H1 (cell line): Measurements from ENCODE around the gene KCNC1. TPM values are rescaled to one million over a fixed set of nuclear protein-coding genes. Genes with fewer than 3 reads are reported as not detected.

Experiments used
- BCL11A ChIP-seq, 2 experiments: IDR thresholded peaks; one replicate each; pipeline ENCODE4 v1.6.1; 2011; ENCODE audit warnings: low read depth in 2 of 2, low read length in 2 of 2, mild to moderate bottlenecking in 2 of 2
- CBX8 ChIP-seq: fragments of 300-800, 300-1000 bp; sonication (generic); IDR thresholded peaks from 2 replicates; pipeline ENCODE4 v1.7.1; 2016; ENCODE audit warnings: low read depth, low read length, borderline replicate concordance
- EP300 ChIP-seq, 2 experiments: IDR thresholded peaks; 1 replicate in 1 of 2; 2 replicates in 1 of 2; pipeline ENCODE4 v1.6.1; 2011 to 2012; ENCODE audit warnings: low read depth in 2 of 2, low read length in 2 of 2, mild to moderate bottlenecking in 2 of 2, borderline replicate concordance in 1 of 2, inconsistent platforms in 1 of 2, moderate library complexity in 1 of 2
- RXRA ChIP-seq: IDR thresholded peaks from 2 replicates; pipeline ENCODE4 v1.6.1; 2011; ENCODE audit warnings: low read depth, mild to moderate bottlenecking, low read length, moderate library complexity; ENCODE audit not compliant: insufficient read depth
- polyA plus RNA-seq, 7 experiments: library from polyadenylated mRNA; depleted of rRNA in 3 of 7; stranded (reverse) in 5 of 7; unstranded in 2 of 7; fragments of >200 nt in 5 of 7; fragments of 200-250 nt in 2 of 7; gene quantifications; 1 replicate in 5 of 7; 2 replicates in 1 of 7; 4 replicates in 1 of 7; pipeline versions ENCODE4 v1.2.1 to v1.2.3, GENCODE V29; 2011 to 2013; ENCODE audit warnings: missing spikeins in 2 of 7, mixed read lengths in 2 of 7
- total RNA-seq: library from RNA; stranded (reverse); fragmentation: NEBNext Ultra II Directional; extraction: Animal tissue kit (Norgen Biotek cat#: 25700); gene quantifications from 2 replicates; pipeline ENCODE4 v1.2.1, GENCODE V29; 2021

KCNC1 gene
- total and polyA plus RNA-seq, 2 of the 8 experiments (the other 6 are each of a cell fraction or from before 2014, with no cell fraction given), result 0.11 to 0.26 TPM

DNA sequence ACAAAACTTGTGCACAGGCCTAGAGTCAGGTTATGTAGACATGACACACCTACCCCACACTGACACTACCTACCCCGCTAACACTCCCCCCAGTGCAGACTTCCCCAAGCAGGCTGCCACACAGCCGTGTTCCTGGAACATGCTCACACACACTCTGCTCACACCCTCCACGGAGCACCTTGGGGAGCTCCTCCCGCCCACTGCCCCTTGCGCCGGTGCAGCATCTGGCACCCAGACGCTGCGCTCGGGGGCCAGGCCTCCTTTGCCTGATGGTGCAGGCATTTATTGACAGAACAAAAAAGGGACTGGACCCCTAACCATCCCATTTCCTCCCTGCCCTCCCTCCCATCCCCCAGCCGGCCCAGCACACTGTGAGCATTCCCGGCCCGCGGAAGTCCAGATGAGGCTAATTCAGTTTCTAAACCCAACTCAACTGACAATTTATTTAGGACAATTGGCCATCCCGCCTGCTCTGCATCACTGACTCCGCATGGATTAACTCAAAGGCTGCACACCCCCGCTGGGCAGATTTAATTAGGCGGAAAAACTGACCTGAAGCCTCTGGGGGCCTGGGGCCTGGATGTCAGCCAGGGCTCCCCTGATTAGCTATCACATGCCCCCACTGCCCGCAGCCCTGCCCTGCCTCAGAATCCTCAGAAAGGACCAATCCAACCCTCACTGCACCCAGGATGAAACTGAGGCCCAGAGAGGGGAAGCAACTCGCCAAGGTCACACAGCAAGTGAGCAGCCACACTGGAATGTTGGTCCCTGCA is 30.1 kb downstream of the KCNC1 start (continued):
- TF ChIP-seq RXRA (no peak), CBX8 (no peak), BCL11A (IDR thresholded peaks at IDR 0.05; ENCODE audit: low read depth in 2 of 2, low read length in 2 of 2) (no peak), EP300 (IDR thresholded peaks at IDR 0.05; ENCODE audit: borderline replicate concordance in 1 of 2, low read depth in 2 of 2, low read length in 2 of 2) (no peak)
